Left forelimb (tissue), 1 donor: ENCODE measurements around the gene NINJ2.

Source experiments
- DNase-seq: peaks from one replicate; pipeline ENCODE4 v3.0.0-alpha.2; 2018; ENCODE audit warnings: low spot score

The NINJ2 gene

DNA sequence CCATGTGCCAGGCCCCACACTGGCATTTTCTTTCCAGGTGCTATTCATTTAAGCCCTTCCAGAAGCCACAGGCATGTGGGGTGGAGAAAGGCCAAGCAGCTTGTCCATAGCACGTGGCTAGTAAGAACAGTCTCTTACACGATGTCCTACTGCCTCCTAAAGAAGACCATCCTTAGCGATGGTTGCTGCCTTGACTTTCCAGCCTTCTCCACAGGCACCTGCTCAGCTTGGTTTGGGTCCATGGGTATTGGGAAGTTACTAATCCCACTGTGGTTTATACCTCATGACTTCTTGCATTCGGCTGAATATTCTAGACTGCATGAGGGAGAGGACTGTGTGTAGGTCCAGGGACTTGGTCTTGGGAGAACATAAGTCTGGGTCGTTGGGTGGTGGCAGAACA lies 49.2 kb downstream of the NINJ2 start:
- no peak for DNase-seq

GRCh38 chr12:612886-613285 lies 50.4 kb downstream of the NINJ2 start:
- no peak for DNase-seq

DNA sequence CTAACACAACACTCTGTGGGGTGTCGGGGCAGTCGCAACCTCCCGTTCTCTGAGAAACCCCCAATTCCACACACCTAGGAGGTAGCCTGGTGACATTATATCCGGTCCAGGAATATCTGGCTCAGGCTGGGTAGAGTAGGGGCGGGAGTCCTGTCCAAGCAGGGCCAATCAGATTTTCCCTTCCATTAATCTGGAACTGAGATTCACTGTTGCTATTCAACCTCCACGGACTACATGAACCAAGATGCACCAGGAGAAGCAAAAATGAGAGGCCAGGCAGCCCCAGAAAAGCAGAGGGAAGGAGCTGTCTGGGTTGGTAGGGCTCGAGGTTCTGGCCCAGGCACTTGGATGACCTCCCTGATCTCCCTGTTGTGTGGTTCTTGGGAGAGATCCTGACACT lies 51.0 kb downstream of the NINJ2 start:
- no peak for DNase-seq

DNA sequence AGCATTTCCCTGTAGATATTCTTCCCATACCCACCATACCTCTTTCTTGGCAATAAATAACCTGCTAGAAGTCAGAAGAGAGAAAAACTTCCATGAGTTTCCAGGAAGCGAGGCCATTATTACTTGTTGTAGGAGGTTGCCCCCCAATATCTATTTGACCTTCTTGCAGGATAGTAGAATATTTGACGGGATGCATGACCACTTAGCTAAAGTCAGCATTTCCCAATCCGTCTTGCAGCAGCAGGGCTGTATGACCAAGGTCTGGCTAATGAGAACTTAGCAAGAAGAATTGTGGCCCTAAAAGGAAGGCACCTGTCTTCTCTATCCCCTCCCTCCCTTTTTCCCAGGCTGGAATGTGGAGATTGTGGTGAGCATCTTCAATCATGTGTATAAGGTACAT lies 51.5 kb downstream of the NINJ2 start:
- DNase-seq, result no peak

- DNase-seq, result no peak
Measured at GRCh38 chr12:608921-609320, 54.3 kb downstream of the NINJ2 start.

DNA sequence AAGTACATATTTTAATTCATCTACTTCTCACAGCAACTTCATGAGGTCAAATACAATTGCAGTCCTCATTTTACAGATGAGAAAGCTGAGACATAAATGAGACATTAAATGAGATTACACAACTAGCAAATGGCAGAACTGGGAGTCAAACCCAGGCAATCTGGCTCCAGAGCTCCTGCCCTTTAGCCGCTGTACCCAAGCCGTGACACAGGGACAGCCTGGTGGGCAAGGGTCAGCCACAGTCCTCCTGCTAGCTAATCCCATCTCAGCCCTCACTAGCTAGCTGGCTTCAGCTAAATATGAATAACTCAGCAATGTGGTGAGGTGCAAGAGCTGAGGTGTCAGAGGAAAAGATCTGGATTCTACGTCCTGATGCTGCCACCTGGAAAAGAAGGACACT lies 54.8 kb downstream of the NINJ2 start:
- no peak for DNase-seq

DNA sequence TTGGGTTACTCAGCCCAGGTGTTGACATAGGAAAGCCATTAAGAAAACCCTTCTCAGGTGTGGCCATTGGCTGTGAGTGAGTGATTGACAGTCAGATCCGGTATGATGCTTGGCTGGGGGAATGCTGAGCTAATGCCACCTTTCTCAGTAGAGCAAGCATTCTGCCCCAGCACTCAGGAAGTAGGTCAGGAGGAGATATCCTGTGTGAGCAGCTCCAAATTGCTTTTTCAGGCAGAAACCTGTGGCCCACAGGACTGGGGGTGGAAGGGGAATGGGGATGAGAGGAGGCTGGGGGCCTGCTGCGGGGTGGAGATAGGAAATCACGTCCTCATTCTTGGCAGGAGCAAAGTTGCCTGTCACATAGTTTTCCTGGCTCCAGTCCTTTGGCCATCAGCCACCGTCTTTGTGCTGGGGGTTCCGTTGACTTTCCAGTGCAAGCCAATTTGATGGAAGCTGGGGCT lies 55.7 kb downstream of the NINJ2 start:
- no peak for DNase-seq

GRCh38 chr12:604956-605355 lies 58.3 kb downstream of the NINJ2 start:
- no peak for DNase-seq

DNA sequence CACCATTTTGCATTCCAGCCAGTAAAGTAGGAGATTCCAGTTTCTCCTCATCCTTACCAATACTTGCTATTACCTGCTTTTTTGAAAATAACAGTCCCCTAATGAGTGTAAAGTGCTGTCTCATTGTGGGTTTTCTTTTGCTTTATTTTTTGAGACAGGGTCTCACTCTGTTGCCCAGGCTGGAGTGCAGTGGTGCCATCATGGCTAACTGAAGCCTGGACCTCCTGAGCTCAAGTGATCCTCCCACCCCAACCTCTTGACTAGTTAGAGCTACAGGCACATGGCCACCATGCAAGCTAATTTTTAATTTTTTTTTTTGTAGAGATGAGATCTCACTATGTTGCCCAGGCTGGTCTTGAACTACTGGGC lies 60.6 kb downstream of the NINJ2 start:
- DNase-seq, result no peak

DNA sequence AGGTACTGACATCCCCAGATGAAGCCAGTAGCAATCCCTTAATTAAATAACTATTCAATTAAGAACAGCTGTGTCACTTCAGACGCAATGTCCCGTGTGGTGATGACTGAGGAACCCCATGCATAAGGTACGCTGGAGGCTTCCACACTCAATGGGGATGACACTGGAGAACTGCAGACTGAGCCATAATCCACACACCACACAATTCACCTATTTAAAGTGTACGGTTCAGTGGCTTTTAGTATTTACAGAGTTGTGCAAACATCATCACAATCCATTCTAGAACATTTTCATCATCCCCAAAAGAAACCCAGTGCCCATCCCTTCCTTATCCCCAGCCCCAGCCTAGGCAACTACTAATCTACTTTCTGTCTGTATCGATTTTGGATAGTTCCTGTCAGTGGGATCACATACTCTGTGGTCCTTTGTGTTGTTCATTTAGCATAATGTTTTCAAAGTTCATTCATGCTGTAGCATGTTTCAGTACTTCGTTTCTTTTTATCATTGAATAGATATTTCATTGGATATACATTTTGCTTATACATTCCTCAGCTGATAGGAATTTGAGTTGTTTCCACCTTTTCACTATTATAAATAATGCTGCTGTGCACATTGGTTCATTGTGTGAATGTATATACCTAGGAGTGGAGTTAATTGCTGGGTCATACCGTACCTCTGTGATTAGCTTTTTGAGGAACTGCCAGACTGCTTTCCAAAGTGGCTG lies 61.1 kb downstream of the NINJ2 start:
- DNase-seq, result no peak

- DNase-seq, result no peak
Measured at GRCh38 chr12:599756-600155, 63.5 kb downstream of the NINJ2 start.

- DNase-seq, result no peak
Measured at GRCh38 chr12:597926-598568, 65.2 kb downstream of the NINJ2 start.

DNA sequence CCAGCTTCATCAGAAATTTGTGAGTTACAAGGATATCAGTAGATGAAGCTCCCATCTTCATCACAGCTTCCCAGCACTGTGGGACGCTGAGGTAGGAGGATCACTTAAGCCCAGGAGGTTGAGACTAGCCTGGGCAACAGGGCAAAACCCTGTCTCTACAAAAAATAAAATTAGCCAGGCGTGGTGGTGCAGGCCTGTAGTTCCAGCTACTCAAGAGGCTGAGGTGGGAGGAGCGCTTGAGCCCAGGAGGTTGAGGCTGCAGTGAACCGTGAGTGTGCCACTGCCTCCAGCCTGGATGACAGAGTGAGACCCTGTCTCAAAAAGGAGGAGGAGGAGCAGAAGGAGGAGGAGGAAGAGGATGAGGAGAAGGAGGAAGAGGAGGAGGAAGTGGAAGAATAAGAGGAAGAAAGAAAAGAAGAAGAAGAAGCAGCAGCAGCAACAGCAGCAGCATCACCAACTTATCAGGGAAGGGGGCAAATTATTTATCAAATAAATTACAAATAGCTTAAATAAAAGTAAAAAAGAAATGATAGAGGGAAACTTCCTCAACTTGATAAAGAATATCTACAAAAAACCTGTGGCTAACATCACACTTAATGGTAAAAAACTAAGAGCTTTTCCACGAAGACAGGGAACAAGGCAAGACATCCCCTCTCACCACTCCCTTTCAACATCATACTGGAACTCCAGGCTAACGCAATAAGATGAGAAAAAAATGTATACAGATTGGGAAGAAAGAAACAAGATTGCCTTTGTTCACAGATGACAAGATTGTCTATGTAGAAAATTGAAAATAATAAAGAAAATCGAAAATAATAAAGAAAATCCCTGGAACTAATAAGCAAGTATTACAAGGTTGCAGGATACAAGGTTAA lies 69.6 kb downstream of the NINJ2 start:
- DNase-seq, result no peak

- DNase-seq, result no peak
Measured at GRCh38 chr12:592024-592505, 71.2 kb downstream of the NINJ2 start.

DNA sequence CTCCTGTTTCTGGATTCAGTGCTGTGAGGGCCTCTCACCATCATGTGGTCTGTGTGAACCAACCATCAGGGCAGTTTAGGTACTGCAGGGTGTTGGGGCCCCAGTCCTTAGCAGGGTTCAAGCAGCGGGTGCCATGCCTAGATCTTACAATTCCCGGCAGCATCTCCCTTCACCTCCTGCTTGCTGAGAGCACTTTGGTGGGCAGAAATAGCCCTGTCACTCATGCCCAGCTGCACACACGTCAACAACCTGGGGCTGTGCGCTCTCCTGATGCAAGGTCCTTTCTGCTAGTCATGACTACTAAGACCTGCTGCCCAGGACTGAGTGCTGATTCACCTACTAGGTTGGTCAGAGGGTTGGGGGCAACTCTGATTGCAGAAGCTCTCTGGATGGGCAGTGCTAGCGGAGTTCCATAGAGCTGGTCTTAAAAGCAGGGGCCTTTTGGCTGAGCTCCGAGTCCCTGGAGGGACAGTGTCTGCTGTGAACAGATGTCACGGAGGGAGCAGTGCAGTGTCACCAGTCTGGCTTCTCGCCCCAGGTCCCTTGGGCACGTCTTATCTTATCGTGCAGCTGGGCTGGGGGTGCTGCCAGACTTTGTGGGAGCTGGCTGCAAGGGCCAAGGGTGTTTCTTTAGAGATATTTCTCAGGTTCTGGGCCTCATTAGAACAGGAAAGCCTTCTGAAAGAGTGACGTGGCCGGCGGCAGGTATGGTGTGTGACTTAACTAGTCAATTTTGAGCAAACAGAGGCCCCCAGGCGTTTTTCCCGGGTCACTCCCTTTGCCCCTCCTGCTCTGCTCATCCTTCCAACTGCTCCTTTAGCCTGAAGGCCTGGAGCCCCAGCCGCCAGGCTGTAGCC lies 71.8 kb downstream of the NINJ2 start:
- DNase-seq, result no peak

- no peak for DNase-seq
Measured at GRCh38 chr12:590206-590750, 73.0 kb downstream of the NINJ2 start.

DNA sequence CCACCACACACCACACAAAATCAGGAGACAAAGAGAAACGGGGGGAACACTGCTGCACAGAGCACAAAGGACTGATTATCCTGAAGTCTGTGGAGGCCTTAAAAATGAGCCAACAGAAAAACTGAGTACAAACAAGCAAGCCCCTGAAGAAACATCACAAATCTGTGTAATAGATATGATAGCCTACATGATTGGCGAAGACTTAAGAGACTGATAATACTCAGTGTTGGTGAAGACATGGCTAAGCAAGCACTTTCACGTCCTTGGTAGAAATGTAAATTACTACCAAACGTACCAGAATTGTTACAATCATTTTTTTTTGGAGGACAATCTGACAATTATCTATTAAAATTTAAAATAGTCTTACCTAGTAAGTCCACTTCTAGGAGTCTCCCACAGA lies 74.6 kb downstream of the NINJ2 start:
- no peak for DNase-seq

GRCh38 chr12:588024-588322 lies 75.3 kb downstream of the NINJ2 start:
- no peak for DNase-seq

GRCh38 chr12:587132-588023 lies 75.9 kb downstream of the NINJ2 start:
- DNase-seq, result no peak

GRCh38 chr12:586318-587071 lies 76.8 kb downstream of the NINJ2 start:
- no peak for DNase-seq
